OCI-LY7 (cell line): Measurements from ENCODE around the gene ZBTB47.

Experiments
- CTCF ChIP-seq: fragments of 200-600 bp; sonication (generic); conservative IDR thresholded peaks from 2 replicates; pipeline ENCODE4 v1.5.1; 2014; ENCODE audit warnings: mild to moderate bottlenecking, antibody characterized with exemption, low read length, moderate library complexity, mixed read lengths
- EZH2phosphoT487 ChIP-seq: fragments of 200-600 bp; sonication (generic); IDR thresholded peaks from 2 replicates; pipeline ENCODE4 v1.6.1; 2018; ENCODE audit warnings: low read depth, borderline replicate concordance, mild to moderate bottlenecking, mixed run types, antibody characterized with exemption, low read length, moderate library complexity, mixed read lengths

GRCh38 chr3:42670051-42670576, 16.6 kb downstream of the ZBTB47 start:
- TF ChIP-seq CTCF (no peak), EZH2phosphoT487 (no peak)
